HG02970 (cell line): ENCODE results near the gene SEC23A.
"Not testable (repeated sequence)": the region's sequence is repeated elsewhere in the genome, so short reads cannot be mapped to it uniquely, and the experiment has no call there.

Source experiments
- ATAC-seq: cut with Tn5 transposase; IDR thresholded peaks from one replicate; pipeline ENCODE4 v1.9.1; 2021; ENCODE audit warnings: mild to moderate bottlenecking, moderate library complexity, moderate number of reproducible peaks; ENCODE audit not compliant: unreplicated experiment, low FRiP score

Gene SEC23A

GRCh38 chr14:39034481-39035296 lies 68.3 kb downstream of the SEC23A start:
- no peak for ATAC-seq

GRCh38 chr14:39033371-39033770 lies 69.7 kb downstream of the SEC23A start:
- ATAC-seq, result no peak

GRCh38 chr14:39030209-39030608 lies 72.8 kb downstream of the SEC23A start:
- no peak for ATAC-seq

- ATAC-seq, result no peak
Observed at GRCh38 chr14:39029789-39030188, 73.2 kb downstream of the SEC23A start.

- no peak for ATAC-seq
Observed at GRCh38 chr14:39028620-39029019, 74.4 kb downstream of the SEC23A start.

- no peak for ATAC-seq
Observed at GRCh38 chr14:39025810-39026627, 77.0 kb downstream of the SEC23A start.

GRCh38 chr14:39025250-39025809 lies 77.7 kb downstream of the SEC23A start:
- ATAC-seq, result no peak

- ATAC-seq, result no peak
Observed at GRCh38 chr14:39023939-39024871, 78.8 kb downstream of the SEC23A start.

GRCh38 chr14:39017096-39018016 lies 85.7 kb downstream of the SEC23A start:
- not testable (repeated sequence) for ATAC-seq

- ATAC-seq, result no peak
Observed at GRCh38 chr14:39016733-39017095, 86.3 kb downstream of the SEC23A start.

- no peak for ATAC-seq
Observed at GRCh38 chr14:39015964-39016577, 87.0 kb downstream of the SEC23A start.

GRCh38 chr14:39015360-39015961 lies 87.6 kb downstream of the SEC23A start:
- no peak for ATAC-seq

- ATAC-seq, result no peak
Observed at GRCh38 chr14:39014460-39014859, 88.6 kb downstream of the SEC23A start.

- ATAC-seq, result not testable (repeated sequence)
Observed at GRCh38 chr14:39008965-39009364, 94.1 kb downstream of the SEC23A start.

GRCh38 chr14:39006721-39007410 lies 96.2 kb downstream of the SEC23A start:
- ATAC-seq, result no peak

- ATAC-seq, result no peak
Observed at GRCh38 chr14:39005044-39005880, 97.8 kb downstream of the SEC23A start.

GRCh38 chr14:38999949-39000348 lies 103.1 kb downstream of the SEC23A start:
- no peak for ATAC-seq
